ENCODE results near the gene MDC1. TPM values are rescaled to one million over a fixed set of nuclear protein-coding genes. Genes with fewer than 3 reads are reported as not detected.

The MDC1 gene
- total RNA-seq, 1 donor from 2014 or later: 51.7 TPM

DNA sequence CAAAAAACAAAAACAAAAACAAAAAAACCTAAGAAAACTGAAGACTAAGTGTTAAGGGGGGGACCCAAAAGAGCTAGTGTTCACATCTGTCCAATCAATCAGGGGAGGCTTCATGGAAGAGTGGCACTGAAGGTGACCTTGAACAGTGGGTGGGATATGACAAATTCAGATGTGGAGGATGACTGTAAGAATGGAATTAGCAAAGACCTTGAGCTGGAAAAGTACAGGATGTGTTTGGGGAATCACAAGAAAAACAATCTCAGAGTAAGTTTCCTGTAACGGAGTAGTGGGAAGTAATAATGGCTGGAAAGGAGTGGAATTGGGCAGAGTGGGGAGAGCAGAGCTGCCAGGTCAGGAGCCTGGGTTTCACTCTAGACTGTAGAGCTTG, 30.2 kb upstream of the MDC1 start:
- Mint-ChIP-seq H3K27me3 (ENCODE audit: unreplicated experiment) (no peaks in the 10 kb centered on the region), H3K4me1 (ENCODE audit: unreplicated experiment) (peaks cover 25% of the 10 kb centered on the region), H3K4me3 (ENCODE audit: unreplicated experiment) (peak overlapping the region; percentile 1), H3K9me3 (ENCODE audit: unreplicated experiment) (no peaks in the 10 kb centered on the region), H3K36me3 (ENCODE audit: low read depth, unreplicated experiment) (no peaks in the 10 kb centered on the region), H3K27ac (ENCODE audit: unreplicated experiment) (peak overlapping the region; percentile 6)
- DNase-seq (ENCODE audit: low spot score): no peak
- no peak for TF ChIP-seq CTCF (IDR thresholded peaks at IDR 0.05; ENCODE audit: unreplicated experiment)

GRCh38 chr6:30744054-30744805, 27.1 kb upstream of the MDC1 start, which contains the start of gene IER3:
TSS of gene IER3 (minus strand) at chr6:30744547. CDS start at chr6:30744518, 29 bp downstream.
- DNase-seq (ENCODE audit: low spot score): peak; percentile 75
- TF ChIP-seq CTCF (IDR thresholded peaks at IDR 0.05; ENCODE audit: unreplicated experiment): no peak
- Mint-ChIP-seq H3K36me3 (ENCODE audit: low read depth, unreplicated experiment) (peaks cover 19% of the 10 kb centered on the region), H3K9me3 (ENCODE audit: unreplicated experiment) (no peaks in the 10 kb centered on the region), H3K27ac (ENCODE audit: unreplicated experiment) (peak within 1 kb of the TSS; percentile 77), H3K4me3 (ENCODE audit: unreplicated experiment) (peak within 1 kb of the TSS; percentile 89), H3K27me3 (ENCODE audit: unreplicated experiment) (no peaks in the 10 kb centered on the region), H3K4me1 (ENCODE audit: unreplicated experiment) (peaks cover 45% of the 10 kb centered on the region)

- H3K36me3 Mint-ChIP-seq (ENCODE audit: low read depth, unreplicated experiment): peaks cover 26% of the 10 kb centered on the region
- H3K9me3 Mint-ChIP-seq (ENCODE audit: unreplicated experiment): no peaks in the 10 kb centered on the region
- peak overlapping the region; percentile 89 for H3K4me3 Mint-ChIP-seq (ENCODE audit: unreplicated experiment)
- no peak for TF ChIP-seq CTCF (IDR thresholded peaks at IDR 0.05; ENCODE audit: unreplicated experiment)
- DNase-seq (ENCODE audit: low spot score): peak; percentile 21
- H3K27ac Mint-ChIP-seq (ENCODE audit: unreplicated experiment): peak overlapping the region; percentile 77
- H3K4me1 Mint-ChIP-seq (ENCODE audit: unreplicated experiment): peaks cover 40% of the 10 kb centered on the region
- no peaks in the 10 kb centered on the region for H3K27me3 Mint-ChIP-seq (ENCODE audit: unreplicated experiment)
These were observed 26.3 kb upstream of the MDC1 start for GRCh38 chr6:30743099-30744053.

- TF ChIP-seq CTCF (IDR thresholded peaks at IDR 0.05; ENCODE audit: unreplicated experiment): no peak
- peak within 1 kb of the TSS; percentile 98 for H3K4me3 Mint-ChIP-seq (ENCODE audit: unreplicated experiment)
- H3K9me3 Mint-ChIP-seq (ENCODE audit: unreplicated experiment): no peaks in the 10 kb centered on the region
- H3K27ac Mint-ChIP-seq (ENCODE audit: unreplicated experiment): peak within 1 kb of the TSS; percentile 94
- H3K36me3 Mint-ChIP-seq (ENCODE audit: low read depth, unreplicated experiment): peaks cover 29% of the 10 kb centered on the region
- H3K4me1 Mint-ChIP-seq (ENCODE audit: unreplicated experiment): peaks cover 38% of the 10 kb centered on the region
- no peaks in the 10 kb centered on the region for H3K27me3 Mint-ChIP-seq (ENCODE audit: unreplicated experiment)
- DNase-seq (ENCODE audit: low spot score): peak; percentile 84
These were observed 25.4 kb upstream of the MDC1 start, which contains the start of gene FLOT1 for GRCh38 chr6:30742316-30743098. TSS of gene FLOT1 (minus strand) at chr6:30742687. CDS start at chr6:30742189, 498 bp downstream.
